Panc1 (cell line): Measurements from ENCODE around the gene INPP5A. TPM values are rescaled to one million over a fixed set of nuclear protein-coding genes. Genes with fewer than 3 reads are reported as not detected.
A peak's percentile ranks its signal among the peaks of the same experiment; 100 is the strongest.

Experiments
- ATAC-seq: fragments of 200-7000 bp; cut with Tn5 transposase; 2 replicates; pipeline ENCODE4 v1.9.1; 2020; ENCODE audit warnings: mild to moderate bottlenecking, moderate library complexity
- BruUV-seq: library from RNA; stranded (reverse); fragments of 400-500 nt; replicated peaks from 2 replicates; lab custom pipeline; 2021; lab: Mats Ljungman, UMichigan
- CTCF ChIA-PET: fragments of 300-600 bp; sonication (Branson Sonifier 250); formaldehyde crosslinking; loops from one replicate; lab custom pipeline; 2022; ENCODE audit warnings: antibody characterized with exemption; lab: Charles Lee
- POLR2A ChIA-PET: fragments of 300-600 bp; sonication (Branson Sonifier 250); formaldehyde crosslinking; loops from one replicate; lab custom pipeline; 2022; ENCODE audit warnings: antibody characterized with exemption; lab: Charles Lee
- DNase-seq: peaks from one replicate; pipeline ENCODE4 v3.0.0-alpha.2; 2010; ENCODE audit warnings: low read depth, low spot score
- H3K27ac ChIP-seq: 2 replicates; pipeline ENCODE4 v1.5.1; 2011; ENCODE audit warnings: mild to moderate bottlenecking, low read length, inconsistent platforms
- H3K27me3 ChIP-seq: fragments of 200-500 bp; sonication (Bioruptor generic); 2 replicates; pipeline ENCODE4 v1.6.0; 2014; ENCODE audit warnings: low read length, inconsistent platforms; ENCODE audit not compliant: control insufficient read depth, insufficient read depth
- H3K36me3 ChIP-seq: fragments of 200-500 bp; sonication (Bioruptor generic); 2 replicates; pipeline ENCODE4 v1.5.1; 2014; ENCODE audit warnings: inconsistent platforms, mild to moderate bottlenecking, low read length, moderate library complexity; ENCODE audit not compliant: control insufficient read depth, insufficient read depth
- H3K4me1 ChIP-seq: 2 replicates; pipeline ENCODE4 v1.5.1; 2011; ENCODE audit warnings: inconsistent platforms, mild to moderate bottlenecking, low read length, moderate library complexity; ENCODE audit not compliant: control insufficient read depth, insufficient read depth
- H3K4me3 ChIP-seq, 2 experiments: 2 replicates each; pipeline ENCODE4 v1.5.1; 2011 to 2012; ENCODE audit warnings: low read depth in 2 of 2, low read length in 2 of 2, mild to moderate bottlenecking in 2 of 2, inconsistent platforms in 1 of 2, moderate library complexity in 1 of 2
- H3K9me3 ChIP-seq: fragments of 200-500 bp; sonication (Bioruptor generic); 2 replicates; pipeline ENCODE4 v1.5.1; 2014; ENCODE audit warnings: low read depth, mild to moderate bottlenecking, inconsistent platforms, low read length, moderate library complexity; ENCODE audit not compliant: control insufficient read depth, insufficient read depth
- POLR2AphosphoS5 ChIP-seq: IDR thresholded peaks from 2 replicates; pipeline ENCODE4 v1.6.1; 2012; ENCODE audit warnings: mild to moderate bottlenecking, low read depth, low read length, moderate library complexity
- SIN3A ChIP-seq: IDR thresholded peaks from 2 replicates; pipeline ENCODE4 v1.6.1; 2012; ENCODE audit warnings: low read depth, mild to moderate bottlenecking, low read length, moderate library complexity, borderline replicate concordance; ENCODE audit not compliant: insufficient read depth
- TCF7L2 ChIP-seq: IDR thresholded peaks from 2 replicates; pipeline ENCODE4 v1.6.1; 2011; ENCODE audit warnings: mild to moderate bottlenecking, low read depth, low read length, inconsistent platforms
- in situ Hi-C: cut with HindIII; loops from 2 replicates; pipeline ENCODE4 v1.10.0; 2016; ENCODE audit warnings: low sequenced_read_pairs, low pct_unique_long_range_greater_than_20kb
- intact Hi-C: fragments of 100-400 bp; cut with micrococcal nuclease; formaldehyde crosslinking; loops from one replicate; pipeline ENCODE4 v1.10.0; 2022; ENCODE audit not compliant: unreplicated experiment
- total RNA-seq: library from RNA; stranded (reverse); gene quantifications from one replicate; pipeline ENCODE4 v1.2.1, GENCODE V29; 2021; ENCODE audit not compliant: unreplicated experiment
- TF ChIP-seq, protein P1 (sequence below): fragments of 450-650 bp; IDR thresholded peaks from 2 replicates; pipeline ENCODE4 v1.5.1; 2017; ENCODE audit warnings: mild to moderate bottlenecking
- TF ChIP-seq, protein P2 (sequence below), 2 experiments: IDR thresholded peaks; 2 replicates each; pipeline ENCODE4 v1.6.1; 2011 to 2012; ENCODE audit warnings: low read depth in 2 of 2, control low read depth in 1 of 2, low read length in 1 of 2, mild to moderate bottlenecking in 1 of 2, moderate library complexity in 1 of 2; ENCODE audit not compliant: insufficient read depth in 1 of 2

Gene INPP5A
- total RNA-seq, 1 experiment from 2014 or later: 60.0 TPM

DNA sequence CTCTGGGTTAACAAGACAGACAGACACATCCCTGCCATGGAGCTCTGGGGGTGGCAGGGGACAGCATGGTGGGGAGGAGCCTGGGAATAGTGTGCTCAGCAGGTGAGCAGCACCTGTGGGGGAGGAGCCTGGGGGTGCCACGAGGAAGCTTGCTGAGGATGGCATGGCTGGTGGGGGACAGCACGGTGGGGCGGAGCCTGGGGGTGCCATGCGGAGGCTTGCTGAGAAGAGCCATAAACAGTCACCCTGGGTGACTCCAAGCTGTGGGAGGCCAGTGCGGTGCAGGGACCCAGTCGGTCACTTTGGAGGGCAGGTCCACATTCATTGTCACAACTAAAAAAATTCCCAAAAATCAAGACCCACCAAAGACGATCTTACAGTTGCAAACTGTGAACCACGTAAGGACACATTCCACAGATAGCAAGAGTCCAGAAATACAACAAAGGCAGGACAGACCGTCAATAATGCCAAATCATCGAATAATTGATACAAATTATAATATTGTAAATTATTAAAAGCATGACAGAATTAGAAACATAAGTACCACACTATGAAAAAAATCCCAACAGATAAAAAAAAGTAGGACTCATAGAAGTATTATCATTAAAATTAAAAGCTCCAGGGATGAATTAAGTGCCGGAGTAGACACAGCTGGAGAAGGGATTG is 223.9 kb downstream of the INPP5A start:
- intact Hi-C loops: no loop called here
- BruUV-seq: no TSS peak
- TF ChIP-seq POLR2AphosphoS5 (no peak), SIN3A (no peak)
- TF ChIP-seq, protein P1, sequence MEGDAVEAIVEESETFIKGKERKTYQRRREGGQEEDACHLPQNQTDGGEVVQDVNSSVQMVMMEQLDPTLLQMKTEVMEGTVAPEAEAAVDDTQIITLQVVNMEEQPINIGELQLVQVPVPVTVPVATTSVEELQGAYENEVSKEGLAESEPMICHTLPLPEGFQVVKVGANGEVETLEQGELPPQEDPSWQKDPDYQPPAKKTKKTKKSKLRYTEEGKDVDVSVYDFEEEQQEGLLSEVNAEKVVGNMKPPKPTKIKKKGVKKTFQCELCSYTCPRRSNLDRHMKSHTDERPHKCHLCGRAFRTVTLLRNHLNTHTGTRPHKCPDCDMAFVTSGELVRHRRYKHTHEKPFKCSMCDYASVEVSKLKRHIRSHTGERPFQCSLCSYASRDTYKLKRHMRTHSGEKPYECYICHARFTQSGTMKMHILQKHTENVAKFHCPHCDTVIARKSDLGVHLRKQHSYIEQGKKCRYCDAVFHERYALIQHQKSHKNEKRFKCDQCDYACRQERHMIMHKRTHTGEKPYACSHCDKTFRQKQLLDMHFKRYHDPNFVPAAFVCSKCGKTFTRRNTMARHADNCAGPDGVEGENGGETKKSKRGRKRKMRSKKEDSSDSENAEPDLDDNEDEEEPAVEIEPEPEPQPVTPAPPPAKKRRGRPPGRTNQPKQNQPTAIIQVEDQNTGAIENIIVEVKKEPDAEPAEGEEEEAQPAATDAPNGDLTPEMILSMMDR: no peak
- ChIA-PET POLR2A (no interaction called here), CTCF (no interaction called here)
- Histone ChIP-seq H3K36me3 (no peaks in the 10 kb centered on the region), H3K9me3 (no peaks in the 10 kb centered on the region; the same call in 1 of the 2 replicates), H3K27me3 (no peaks in the 10 kb centered on the region), H3K4me3 (no peak overlapping the region), H3K27ac (no peak overlapping the region), H3K4me1 (no peaks in the 10 kb centered on the region)
- ATAC-seq: no peak
- in situ Hi-C loops: no loop called here
- DNase-seq: no peak

DNA sequence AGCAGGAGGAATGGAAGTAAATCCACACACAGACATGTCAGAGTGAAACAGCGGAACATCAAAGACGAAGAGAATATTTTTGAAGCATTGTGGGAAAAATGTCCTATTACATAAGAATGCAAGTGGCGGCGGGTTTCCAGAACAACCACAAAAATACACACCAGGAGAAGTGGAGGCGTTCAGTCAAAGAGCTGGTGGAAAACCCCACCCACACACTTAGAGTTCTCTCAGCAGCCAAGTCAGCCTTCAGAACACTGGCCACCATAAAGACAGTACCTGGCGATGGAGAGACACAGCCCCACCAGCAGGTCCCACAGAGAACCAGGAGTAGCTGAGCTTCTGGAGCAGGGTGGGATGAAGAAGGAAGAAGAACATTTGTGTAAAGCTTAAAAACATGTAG is 224.7 kb downstream of the INPP5A start:
- TF ChIP-seq SIN3A (no peak), POLR2AphosphoS5 (no peak), TCF7L2 (no peak)
- TF ChIP-seq, protein P1: no peak
- TF ChIP-seq, protein P2, sequence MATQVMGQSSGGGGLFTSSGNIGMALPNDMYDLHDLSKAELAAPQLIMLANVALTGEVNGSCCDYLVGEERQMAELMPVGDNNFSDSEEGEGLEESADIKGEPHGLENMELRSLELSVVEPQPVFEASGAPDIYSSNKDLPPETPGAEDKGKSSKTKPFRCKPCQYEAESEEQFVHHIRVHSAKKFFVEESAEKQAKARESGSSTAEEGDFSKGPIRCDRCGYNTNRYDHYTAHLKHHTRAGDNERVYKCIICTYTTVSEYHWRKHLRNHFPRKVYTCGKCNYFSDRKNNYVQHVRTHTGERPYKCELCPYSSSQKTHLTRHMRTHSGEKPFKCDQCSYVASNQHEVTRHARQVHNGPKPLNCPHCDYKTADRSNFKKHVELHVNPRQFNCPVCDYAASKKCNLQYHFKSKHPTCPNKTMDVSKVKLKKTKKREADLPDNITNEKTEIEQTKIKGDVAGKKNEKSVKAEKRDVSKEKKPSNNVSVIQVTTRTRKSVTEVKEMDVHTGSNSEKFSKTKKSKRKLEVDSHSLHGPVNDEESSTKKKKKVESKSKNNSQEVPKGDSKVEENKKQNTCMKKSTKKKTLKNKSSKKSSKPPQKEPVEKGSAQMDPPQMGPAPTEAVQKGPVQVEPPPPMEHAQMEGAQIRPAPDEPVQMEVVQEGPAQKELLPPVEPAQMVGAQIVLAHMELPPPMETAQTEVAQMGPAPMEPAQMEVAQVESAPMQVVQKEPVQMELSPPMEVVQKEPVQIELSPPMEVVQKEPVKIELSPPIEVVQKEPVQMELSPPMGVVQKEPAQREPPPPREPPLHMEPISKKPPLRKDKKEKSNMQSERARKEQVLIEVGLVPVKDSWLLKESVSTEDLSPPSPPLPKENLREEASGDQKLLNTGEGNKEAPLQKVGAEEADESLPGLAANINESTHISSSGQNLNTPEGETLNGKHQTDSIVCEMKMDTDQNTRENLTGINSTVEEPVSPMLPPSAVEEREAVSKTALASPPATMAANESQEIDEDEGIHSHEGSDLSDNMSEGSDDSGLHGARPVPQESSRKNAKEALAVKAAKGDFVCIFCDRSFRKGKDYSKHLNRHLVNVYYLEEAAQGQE (IDR thresholded peaks at IDR 0.05; ENCODE audit: insufficient read depth in 1 of 2, low read depth in 2 of 2, low read length in 1 of 2): no peak
- Histone ChIP-seq H3K36me3 (no peaks in the 10 kb centered on the region), H3K9me3 (no peaks in the 10 kb centered on the region), H3K27ac (no peak overlapping the region), H3K4me1 (no peaks in the 10 kb centered on the region), H3K4me3 (no peak overlapping the region), H3K27me3 (no peaks in the 10 kb centered on the region)
- no peak for ATAC-seq
- in situ Hi-C loops: no loop called here
- BruUV-seq: TSS peak; percentile 83
- intact Hi-C loops: no loop called here
- ChIA-PET CTCF (no interaction called here), POLR2A (no interaction called here)
- no peak for DNase-seq
